ENCODE measurements around the gene TIGD4.

Gene TIGD4

DNA sequence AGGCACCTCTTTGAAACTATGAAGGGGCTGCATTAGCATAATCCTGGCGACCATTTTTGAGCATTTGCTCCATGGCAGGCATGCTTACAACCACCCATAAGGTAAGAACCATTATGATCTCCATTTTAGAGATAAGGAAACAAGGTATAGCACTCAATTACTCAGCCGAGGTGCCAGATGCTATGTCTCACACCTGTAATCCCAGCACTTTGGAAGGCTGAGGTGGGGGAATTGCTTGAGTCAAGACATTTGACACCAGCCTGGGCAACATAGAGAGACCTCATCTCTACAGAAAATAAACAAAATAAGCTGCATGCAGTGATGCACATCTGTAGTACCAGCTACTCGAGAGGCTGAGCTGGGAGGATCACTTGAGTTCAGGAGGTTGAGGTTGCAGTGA lies 43.6 kb downstream of the TIGD4 start:
- FAIRE-seq (peak; percentile 48), DNase-seq (ENCODE audit: insufficient read length) (no peak)
- no peak for TF ChIP-seq POLR2A (IDR thresholded peaks at IDR 0.05; ENCODE audit: low read depth, low read length)
- no peak for TF ChIP-seq POLR2AphosphoS5 (IDR thresholded peaks at IDR 0.05; ENCODE audit: low read depth, low read length)
- no peak for TF ChIP-seq TAF1 (IDR thresholded peaks at IDR 0.05; ENCODE audit: borderline replicate concordance, low read depth, low read length)

GRCh38 chr4:152735396-152735859 lies 44.1 kb downstream of the TIGD4 start:
- FAIRE-seq (peak; percentile 89), DNase-seq (ENCODE audit: insufficient read length) (no peak)
- TF ChIP-seq TAF1 (IDR thresholded peaks at IDR 0.05; ENCODE audit: borderline replicate concordance, low read depth, low read length) (no peak), POLR2A (IDR thresholded peaks at IDR 0.05; ENCODE audit: low read depth, low read length) (no peak), POLR2AphosphoS5 (IDR thresholded peaks at IDR 0.05; ENCODE audit: low read depth, low read length) (no peak)

DNA sequence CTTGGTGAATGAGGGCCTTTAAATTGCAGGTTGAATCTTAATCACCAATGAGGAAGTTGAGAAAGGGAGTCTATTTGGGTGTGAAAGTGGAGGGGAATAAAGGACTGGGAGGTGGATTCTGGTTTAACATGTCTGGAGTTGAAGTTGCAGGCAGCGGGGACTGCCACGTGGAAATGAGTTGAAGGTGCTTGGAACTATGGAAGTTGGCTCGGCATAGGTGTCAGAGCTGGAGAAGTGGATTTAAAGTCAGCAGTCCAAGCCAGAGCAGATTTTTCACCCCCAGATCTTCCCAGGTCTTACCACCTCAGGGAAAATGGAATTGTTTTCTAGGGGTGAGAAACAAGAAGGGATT lies 44.9 kb downstream of the TIGD4 start:
- DNase-seq (ENCODE audit: insufficient read length): no peak
- FAIRE-seq: no peak
- TF ChIP-seq POLR2A (IDR thresholded peaks at IDR 0.05; ENCODE audit: low read depth, low read length): no peak
- no peak for TF ChIP-seq POLR2AphosphoS5 (IDR thresholded peaks at IDR 0.05; ENCODE audit: low read depth, low read length)
- TF ChIP-seq TAF1 (IDR thresholded peaks at IDR 0.05; ENCODE audit: borderline replicate concordance, low read depth, low read length): no peak

DNA sequence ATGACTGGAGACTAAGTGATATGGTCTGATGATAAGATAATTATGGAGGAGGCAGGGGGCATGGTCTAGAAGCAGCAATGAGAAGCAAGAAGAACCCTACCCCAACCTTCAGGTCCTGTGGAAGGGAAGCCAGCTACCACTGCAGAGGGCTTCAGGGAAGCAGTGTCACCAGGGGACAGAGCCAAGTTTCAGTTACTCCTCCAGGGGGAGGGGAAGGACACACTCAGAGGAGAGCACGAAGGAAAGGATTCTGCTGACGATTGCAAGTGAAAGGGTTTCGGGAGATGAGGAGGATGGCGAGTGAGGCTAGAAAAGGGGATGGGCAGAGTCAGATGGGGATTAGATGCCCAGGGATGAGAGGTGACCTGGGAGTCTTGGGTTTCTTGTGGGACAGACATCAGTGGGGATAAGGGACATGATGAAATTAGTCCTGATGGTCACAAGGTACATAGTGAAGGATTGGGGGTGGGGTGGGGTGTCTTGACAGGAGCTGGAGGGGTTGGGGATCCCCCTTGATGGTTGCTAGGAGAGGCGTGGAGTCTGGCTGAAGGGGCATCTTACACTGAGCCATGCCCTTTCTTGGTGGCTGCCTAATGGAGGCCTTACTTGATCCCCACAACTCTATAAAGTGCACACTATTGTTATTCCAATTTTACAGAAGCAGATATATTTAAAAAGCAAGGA lies 45.4 kb downstream of the TIGD4 start:
- DNase-seq (ENCODE audit: insufficient read length) (no peak), FAIRE-seq (peak; percentile 24)
- TF ChIP-seq TAF1 (IDR thresholded peaks at IDR 0.05; ENCODE audit: borderline replicate concordance, low read depth, low read length): no peak

GRCh38 chr4:152731997-152732396 lies 47.5 kb downstream of the TIGD4 start:
- FAIRE-seq: no peak
- TF ChIP-seq POLR2A (IDR thresholded peaks at IDR 0.05; ENCODE audit: low read depth, low read length) (no peak), POLR2AphosphoS5 (IDR thresholded peaks at IDR 0.05; ENCODE audit: low read depth, low read length) (no peak), TAF1 (IDR thresholded peaks at IDR 0.05; ENCODE audit: borderline replicate concordance, low read depth, low read length) (no peak)
- DNase-seq (ENCODE audit: insufficient read length): no peak

DNA sequence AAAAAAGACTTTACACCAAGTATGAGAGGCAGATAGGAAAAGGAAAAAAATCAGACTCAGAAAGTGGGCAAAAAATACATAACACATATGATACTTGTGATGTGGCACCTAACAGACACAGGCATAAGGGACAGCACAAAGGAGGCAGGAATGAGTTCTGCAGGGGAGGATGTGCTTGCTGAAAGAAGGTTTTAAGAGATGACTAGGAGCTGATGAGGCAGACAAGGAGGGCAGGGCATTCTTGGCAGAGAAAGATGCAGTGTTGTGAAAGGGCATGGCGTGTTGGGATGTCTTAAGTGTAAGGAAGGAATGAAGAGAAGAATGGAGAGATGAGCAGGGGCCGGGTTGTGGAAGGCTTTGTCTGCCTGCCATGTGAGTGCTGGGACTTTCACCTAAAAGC lies 50.1 kb downstream of the TIGD4 start:
- no peak for DNase-seq (ENCODE audit: insufficient read length)
- TF ChIP-seq POLR2AphosphoS5 (IDR thresholded peaks at IDR 0.05; ENCODE audit: low read depth, low read length): no peak
- TF ChIP-seq POLR2A (IDR thresholded peaks at IDR 0.05; ENCODE audit: low read depth, low read length): no peak
- TF ChIP-seq TAF1 (IDR thresholded peaks at IDR 0.05; ENCODE audit: borderline replicate concordance, low read depth, low read length): no peak
- peak; percentile 57 for FAIRE-seq

GRCh38 chr4:152728343-152728742 lies 51.2 kb downstream of the TIGD4 start:
- FAIRE-seq: no peak
- no peak for DNase-seq (ENCODE audit: insufficient read length)
- no peak for TF ChIP-seq TAF1 (IDR thresholded peaks at IDR 0.05; ENCODE audit: borderline replicate concordance, low read depth, low read length)

- FAIRE-seq (no peak), DNase-seq (ENCODE audit: insufficient read length) (no peak)
- no peak for TF ChIP-seq POLR2A (IDR thresholded peaks at IDR 0.05; ENCODE audit: low read depth, low read length)
- TF ChIP-seq TAF1 (IDR thresholded peaks at IDR 0.05; ENCODE audit: borderline replicate concordance, low read depth, low read length): no peak
- no peak for TF ChIP-seq POLR2AphosphoS5 (IDR thresholded peaks at IDR 0.05; ENCODE audit: low read depth, low read length)
These were observed 51.7 kb downstream of the TIGD4 start for GRCh38 chr4:152727784-152728183.

- DNase-seq (ENCODE audit: insufficient read length): no peak
- no peak for FAIRE-seq
- TF ChIP-seq TAF1 (IDR thresholded peaks at IDR 0.05; ENCODE audit: borderline replicate concordance, low read depth, low read length): no peak
- no peak for TF ChIP-seq POLR2A (IDR thresholded peaks at IDR 0.05; ENCODE audit: low read depth, low read length)
- no peak for TF ChIP-seq POLR2AphosphoS5 (IDR thresholded peaks at IDR 0.05; ENCODE audit: low read depth, low read length)
These were observed 55.0 kb downstream of the TIGD4 start for GRCh38 chr4:152724494-152724893.

GRCh38 chr4:152723236-152723635 lies 56.3 kb downstream of the TIGD4 start:
- no peak for FAIRE-seq
- no peak for DNase-seq (ENCODE audit: insufficient read length)
- TF ChIP-seq TAF1 (IDR thresholded peaks at IDR 0.05; ENCODE audit: borderline replicate concordance, low read depth, low read length): no peak
- no peak for TF ChIP-seq POLR2A (IDR thresholded peaks at IDR 0.05; ENCODE audit: low read depth, low read length)
- TF ChIP-seq POLR2AphosphoS5 (IDR thresholded peaks at IDR 0.05; ENCODE audit: low read depth, low read length): no peak

- FAIRE-seq (no peak), DNase-seq (ENCODE audit: insufficient read length) (no peak)
- TF ChIP-seq POLR2A (IDR thresholded peaks at IDR 0.05; ENCODE audit: low read depth, low read length) (no peak), POLR2AphosphoS5 (IDR thresholded peaks at IDR 0.05; ENCODE audit: low read depth, low read length) (no peak), TAF1 (IDR thresholded peaks at IDR 0.05; ENCODE audit: borderline replicate concordance, low read depth, low read length) (no peak)
These were observed 59.6 kb downstream of the TIGD4 start for GRCh38 chr4:152719801-152720556.

Data from GM12892 (cell line).